Suppressor macrophage (primary cell): ENCODE data around the gene LRRC41.
"Not testable (repeated sequence)": the region's sequence is repeated elsewhere in the genome, so short reads cannot be mapped to it uniquely, and the experiment has no call there.

Experiments used
- DNase-seq, 4 experiments: peaks; one replicate each; pipeline ENCODE4 v3.0.0-alpha.2; 2020 to 2022
- total RNA-seq, 17 experiments: gene quantifications; one replicate each; lab custom pipeline; 2026; ENCODE audit warnings: mixed read lengths in 6 of 17, inconsistent platforms in 3 of 17; lab: John Stamatoyannopoulos, UW

The LRRC41 gene
- 48.8 to 81.2 (median 67.1) reads per million in 17 experiments for total RNA-seq

- DNase-seq, result peak; percentile 97 to 98 (median 98)
Observed at GRCh38 chr1:46303038-46303871, at the start of gene LRRC41, which contains the start of gene UQCRH. TSS of gene LRRC41 (minus strand) at chr1:46303616. CDS start at chr1:46303322, 294 bp downstream. TSS of gene UQCRH (plus strand) at chr1:46303698. CDS start at chr1:46303767, 69 bp downstream.

GRCh38 chr1:46352363-46352762, 48.9 kb upstream of the LRRC41 start:
- DNase-seq, result no peak

GRCh38 chr1:46345281-46345680, 41.9 kb upstream of the LRRC41 start:
- no peak for DNase-seq

GRCh38 chr1:46344481-46344880, 41.1 kb upstream of the LRRC41 start:
- no peak for DNase-seq

- no peak for DNase-seq
Observed at GRCh38 chr1:46343705-46344104, 40.3 kb upstream of the LRRC41 start.

GRCh38 chr1:46343351-46343695, 39.9 kb upstream of the LRRC41 start:
- no peak for DNase-seq

- no peak for DNase-seq
Observed at GRCh38 chr1:46342677-46343350, 39.4 kb upstream of the LRRC41 start.

- DNase-seq, result peak; percentile 15 to 27 (median 20)
Observed at GRCh38 chr1:46342084-46342656, 38.8 kb upstream of the LRRC41 start.

- no peak for DNase-seq
Observed at GRCh38 chr1:46341222-46342083, 38.0 kb upstream of the LRRC41 start.

GRCh38 chr1:46340404-46341221, 37.2 kb upstream of the LRRC41 start, which contains the start of gene NSUN4:
TSS of gene NSUN4 (plus strand) at chr1:46340807. CDS start at chr1:46340827, 20 bp downstream.
- peak; percentile 95 to 98 (median 97) for DNase-seq

- DNase-seq, result not testable (repeated sequence)
Observed at GRCh38 chr1:46337409-46337808, 34.0 kb upstream of the LRRC41 start.

- DNase-seq, result no peak
Observed at GRCh38 chr1:46335081-46335480, 31.7 kb upstream of the LRRC41 start.

GRCh38 chr1:46334030-46334384, 30.6 kb upstream of the LRRC41 start:
- DNase-seq, result no peak

GRCh38 chr1:46333300-46334029, 30.0 kb upstream of the LRRC41 start:
- DNase-seq, result peak; percentile 74 to 84 (median 80)

GRCh38 chr1:46331786-46332540, 28.5 kb upstream of the LRRC41 start:
- not testable (repeated sequence) for DNase-seq

GRCh38 chr1:46330381-46330780, 27.0 kb upstream of the LRRC41 start:
- not testable (repeated sequence) for DNase-seq

GRCh38 chr1:46329807-46330206, 26.4 kb upstream of the LRRC41 start:
- not testable (repeated sequence) for DNase-seq

GRCh38 chr1:46328182-46328581, 24.8 kb upstream of the LRRC41 start:
- not testable (repeated sequence) for DNase-seq

GRCh38 chr1:46325285-46326076, 22.1 kb upstream of the LRRC41 start:
- not testable (repeated sequence) for DNase-seq
